Heart left ventricle (tissue), 13 donors: Measurements from ENCODE around the gene SLC2A5.

Source experiments
- CTCF ChIP-seq, 12 donors: fragments of 200-600 bp; sonication (generic) in 4 of 12; IDR thresholded peaks; one replicate each; pipeline versions ENCODE4 v1.5.0 to v1.8.0; 2018 to 2022; ENCODE audit warnings: antibody characterized with exemption in 12 of 12, mild to moderate bottlenecking in 5 of 12
- POLR2A ChIP-seq, 2 donors: fragments of 450-650 bp; IDR thresholded peaks; one replicate each; pipeline ENCODE4 v1.6.1; 2017; ENCODE audit warnings: antibody characterized with exemption in 2 of 2, mild to moderate bottlenecking in 2 of 2, moderate library complexity in 2 of 2
- donor health status: ischemic (EF 13 %, LVEDD 7.1; RV severe dilation, severe dysfunction).
- donor health status: DM: no; HTN: yes; CAD: no.
- donor health status: DM: no; HTN: no; CAD: no.
- donor health status: ischemic (EF 25% LVEDD 6.9; RV normal size, moderate dysfunction).
- donor health status: ischemic (EF 25% LVEDD 5.7; RV mildly dilated, moderate dysfunction).
- donor health status: ischemic (EF 35%, LVEDD 5.7; RV mildly dilated, moderate dysfunction).
- donor health status: nonischemic (EF 11% LVEDD 7.7; RV severe dilation, severe dysfunction).
- donor health status: DM: yes; HTN: yes; CAD: no.
- donor health status: PGD.
- donor health status: ischemic (EF 29% LVEDD 5.4; RV normal size, mild dysfunction).
- donor health status: nonischemic (EF 23%, LVEDD 6.1; RV moderate dilation, normal function).

- no peak for TF ChIP-seq CTCF (IDR thresholded peaks at IDR 0.05)
- no peak for TF ChIP-seq POLR2A (IDR thresholded peaks at IDR 0.05)
These were observed 1.1 kb upstream of the SLC2A5 start for GRCh38 chr1:9070486-9070885.
